GM18951 (cell line): Measurements from ENCODE around the gene EMID1.
A peak's percentile ranks its signal among the peaks of the same experiment; 100 is the strongest.

Experiments used
- POLR2A ChIP-seq: IDR thresholded peaks from 4 replicates; pipeline ENCODE4 v1.6.1; 2011; ENCODE audit warnings: mild to moderate bottlenecking; ENCODE audit not compliant: insufficient read length, insufficient read depth; ENCODE audit errors: extremely low read depth
- in situ Hi-C: fragments of 300-500 bp; cut with MboI; formaldehyde crosslinking; loops from one replicate; pipeline ENCODE4 v1.12.0; 2022; ENCODE audit warnings: low sequenced_read_pairs, mixed read lengths, inconsistent platforms; ENCODE audit not compliant: unreplicated experiment

Gene EMID1

GRCh38 chr22:29275819-29276565 lies 70.3 kb downstream of the EMID1 start:
- TF ChIP-seq POLR2A, result no peak
- in situ Hi-C loops, result no loop called here

GRCh38 chr22:29277927-29278326 lies 72.2 kb downstream of the EMID1 start:
- in situ Hi-C loops, result no loop called here
- TF ChIP-seq POLR2A, result no peak

- no peak for TF ChIP-seq POLR2A
- in situ Hi-C loops, result no loop called here
Observed at GRCh38 chr22:29284196-29284595, 78.5 kb downstream of the EMID1 start.

- TF ChIP-seq POLR2A, result no peak
- in situ Hi-C loops, result no loop called here
Observed at GRCh38 chr22:29288837-29289236, 83.1 kb downstream of the EMID1 start.

GRCh38 chr22:29290061-29290460 lies 84.4 kb downstream of the EMID1 start:
- in situ Hi-C loops, result no loop called here
- TF ChIP-seq POLR2A, result no peak

- in situ Hi-C loops, result no loop called here
Observed at GRCh38 chr22:29291215-29291614, 85.5 kb downstream of the EMID1 start.

GRCh38 chr22:29292379-29292778 lies 86.7 kb downstream of the EMID1 start:
- TF ChIP-seq POLR2A, result no peak
- in situ Hi-C loops, result no loop called here

More at GRCh38 chr22:29291215-29291614, 85.5 kb downstream of the EMID1 start:
- TF ChIP-seq POLR2A, result no peak

GRCh38 chr22:29298641-29299040 lies 92.9 kb downstream of the EMID1 start:
- in situ Hi-C loops, result no loop called here
- TF ChIP-seq POLR2A, result no peak

- no peak for TF ChIP-seq POLR2A
- in situ Hi-C loops, result no loop called here
Observed at GRCh38 chr22:29299136-29299900, 93.6 kb downstream of the EMID1 start.

GRCh38 chr22:29300467-29300806 lies 94.7 kb downstream of the EMID1 start:
- TF ChIP-seq POLR2A, result no peak
- in situ Hi-C loops, result no loop called here

- in situ Hi-C loops, result no loop called here
- no peak for TF ChIP-seq POLR2A
Observed at GRCh38 chr22:29300807-29301601, 95.3 kb downstream of the EMID1 start.

GRCh38 chr22:29301716-29302401 lies 96.2 kb downstream of the EMID1 start:
- TF ChIP-seq POLR2A, result peak; percentile 30
- in situ Hi-C loops, result no loop called here

GRCh38 chr22:29302402-29302680 lies 96.6 kb downstream of the EMID1 start:
- in situ Hi-C loops, result no loop called here
- TF ChIP-seq POLR2A, result no peak

- in situ Hi-C loops, result no loop called here
- TF ChIP-seq POLR2A, result no peak
Observed at GRCh38 chr22:29302681-29303465, 97.2 kb downstream of the EMID1 start.
